ENCODE results near the gene TBC1D16.
"Not testable (repeated sequence)": the region's sequence is repeated elsewhere in the genome, so short reads cannot be mapped to it uniquely, and the experiment has no call there.

Gene TBC1D16

GRCh38 chr17:79970576-79971068 lies 65.0 kb downstream of the TBC1D16 start:
- no peak for DNase-seq

- DNase-seq: no peak
Measured at GRCh38 chr17:79969906-79970305, 65.8 kb downstream of the TBC1D16 start.

- no peak for DNase-seq
Measured at GRCh38 chr17:79968116-79968515, 67.6 kb downstream of the TBC1D16 start.

- no peak for DNase-seq
Measured at GRCh38 chr17:79966681-79967080, 69.0 kb downstream of the TBC1D16 start.

GRCh38 chr17:79965806-79966205 lies 69.9 kb downstream of the TBC1D16 start:
- no peak for DNase-seq

GRCh38 chr17:79962467-79962866 lies 73.2 kb downstream of the TBC1D16 start:
- DNase-seq: not testable (repeated sequence)

GRCh38 chr17:79961567-79961966 lies 74.1 kb downstream of the TBC1D16 start:
- not testable (repeated sequence) for DNase-seq

GRCh38 chr17:79960788-79961522 lies 74.7 kb downstream of the TBC1D16 start:
- DNase-seq: no peak

GRCh38 chr17:79959042-79959441 lies 76.6 kb downstream of the TBC1D16 start:
- DNase-seq: no peak

GRCh38 chr17:79956853-79957252 lies 78.8 kb downstream of the TBC1D16 start:
- DNase-seq: no peak

GRCh38 chr17:79956441-79956735 lies 79.3 kb downstream of the TBC1D16 start:
- DNase-seq: not testable (repeated sequence)

GRCh38 chr17:79955691-79956440 lies 79.8 kb downstream of the TBC1D16 start:
- DNase-seq: no peak

GRCh38 chr17:79955167-79955549 lies 80.5 kb downstream of the TBC1D16 start:
- no peak for DNase-seq

GRCh38 chr17:79954281-79955166 lies 81.1 kb downstream of the TBC1D16 start:
- DNase-seq: no peak

GRCh38 chr17:79953335-79953734 lies 82.3 kb downstream of the TBC1D16 start:
- no peak for DNase-seq

GRCh38 chr17:79952901-79953300 lies 82.8 kb downstream of the TBC1D16 start:
- no peak for DNase-seq

GRCh38 chr17:79952265-79952877 lies 83.3 kb downstream of the TBC1D16 start:
- no peak for DNase-seq

- no peak for DNase-seq
Measured at GRCh38 chr17:79951361-79952264, 84.1 kb downstream of the TBC1D16 start.

GRCh38 chr17:79950751-79951150 lies 84.9 kb downstream of the TBC1D16 start:
- no peak for DNase-seq

GRCh38 chr17:79950306-79950705 lies 85.4 kb downstream of the TBC1D16 start:
- no peak for DNase-seq

GRCh38 chr17:79949656-79950209 lies 85.9 kb downstream of the TBC1D16 start:
- DNase-seq: no peak

Data from activated T-cell treated with anti-CD3 and anti-CD28 coated beads, Interleukin-2, amount 50 U/mL, for 48 hours (primary cell).